ENCODE results near the gene SPRY2. TPM values are rescaled to one million over a fixed set of nuclear protein-coding genes. Genes with fewer than 3 reads are reported as not detected.
A peak's percentile ranks its signal among the peaks of the same experiment; 100 is the strongest.

The SPRY2 gene
- total and polyA plus RNA-seq, 2 experiments from 2014 or later = 48.2 to 69.4 TPM

GRCh38 chr13:80371840-80372509, 31.0 kb upstream of the SPRY2 start:
- H3K36me3 ChIP-seq (replicated peaks; ENCODE audit: insufficient read depth, low read depth) = no peaks in the 10 kb centered on the region
- TF ChIP-seq EZH2phosphoT487 (IDR thresholded peaks at IDR 0.05; ENCODE audit: low read depth, severe bottlenecking, unreplicated experiment) (no peak), EZH2 (IDR thresholded peaks at IDR 0.05; ENCODE audit: borderline replicate concordance) (no peak), CTCF (IDR thresholded peaks at IDR 0.05; ENCODE audit: poor library complexity) (no peak)
- no peaks in the 10 kb centered on the region for H3K27me3 ChIP-seq
- 89% methylated on average over 6 of the region's 6 CpGs for WGBS (ENCODE audit: low lambda C conversion rate, missing lambda C conversion rate)
- no peaks in the 10 kb centered on the region for H3K9me2 ChIP-seq (replicated peaks; ENCODE audit: insufficient read depth)
- H3K9me3 ChIP-seq (ENCODE audit: low read depth) = no peaks in the 10 kb centered on the region
- H3K27ac ChIP-seq = no peak overlapping the region
- no peak overlapping the region for H2AFZ ChIP-seq
- DNase-seq (ENCODE audit: low spot score) = no peak
- H4K20me1 ChIP-seq (ENCODE audit: insufficient read depth, poor library complexity, severe bottlenecking) = no peaks in the 10 kb centered on the region
- H3K4me1 ChIP-seq (ENCODE audit: insufficient read depth) = no peaks in the 10 kb centered on the region
- H3K4me3 ChIP-seq = no peak overlapping the region
- no peak overlapping the region for H3K4me2 ChIP-seq
- H3K79me2 ChIP-seq = no peaks in the 10 kb centered on the region

- TF ChIP-seq EZH2phosphoT487 (IDR thresholded peaks at IDR 0.05; ENCODE audit: low read depth, severe bottlenecking, unreplicated experiment) = no peak
- TF ChIP-seq CTCF (IDR thresholded peaks at IDR 0.05; ENCODE audit: poor library complexity) = no peak
- no peak for TF ChIP-seq EZH2 (IDR thresholded peaks at IDR 0.05; ENCODE audit: borderline replicate concordance)
- H3K4me3 ChIP-seq = no peak overlapping the region
- WGBS (ENCODE audit: low lambda C conversion rate, missing lambda C conversion rate) = 77% methylated on average over 3 of the region's 3 CpGs
Observed at GRCh38 chr13:80367473-80367872, 26.5 kb upstream of the SPRY2 start.

GRCh38 chr13:80363890-80364503, 23.1 kb upstream of the SPRY2 start:
- H3K9me3 ChIP-seq (ENCODE audit: low read depth) = no peaks in the 10 kb centered on the region
- no peak overlapping the region for H3K4me3 ChIP-seq
- no peak overlapping the region for H3K27ac ChIP-seq
- H3K36me3 ChIP-seq (replicated peaks; ENCODE audit: insufficient read depth, low read depth) = no peaks in the 10 kb centered on the region
- peak; percentile 47 for DNase-seq (ENCODE audit: low spot score)
- no peaks in the 10 kb centered on the region for H3K27me3 ChIP-seq
- H4K20me1 ChIP-seq (ENCODE audit: insufficient read depth, poor library complexity, severe bottlenecking) = no peaks in the 10 kb centered on the region
- peaks cover 27% of the 10 kb centered on the region for H3K4me1 ChIP-seq (ENCODE audit: insufficient read depth)
- TF ChIP-seq EZH2phosphoT487 (IDR thresholded peaks at IDR 0.05; ENCODE audit: low read depth, severe bottlenecking, unreplicated experiment) (no peak), EZH2 (IDR thresholded peaks at IDR 0.05; ENCODE audit: borderline replicate concordance) (no peak), CTCF (IDR thresholded peaks at IDR 0.05; ENCODE audit: poor library complexity) (peak; percentile 91)
- H3K79me2 ChIP-seq = no peaks in the 10 kb centered on the region
- peak overlapping the region; percentile 60 for H3K4me2 ChIP-seq
- H3K9me2 ChIP-seq (replicated peaks; ENCODE audit: insufficient read depth) = no peaks in the 10 kb centered on the region
- H2AFZ ChIP-seq = peak overlapping the region; percentile 5
- 6% methylated on average over 3 of the region's 3 CpGs for WGBS (ENCODE audit: low lambda C conversion rate, missing lambda C conversion rate)

More at GRCh38 chr13:80367473-80367872, 26.5 kb upstream of the SPRY2 start:
- H3K4me2 ChIP-seq = no peak overlapping the region
- H3K27ac ChIP-seq = no peak overlapping the region
- no peaks in the 10 kb centered on the region for H3K27me3 ChIP-seq
- H3K36me3 ChIP-seq (replicated peaks; ENCODE audit: insufficient read depth, low read depth) = no peaks in the 10 kb centered on the region
- no peaks in the 10 kb centered on the region for H3K9me3 ChIP-seq (ENCODE audit: low read depth)
- no peak overlapping the region for H2AFZ ChIP-seq
- no peaks in the 10 kb centered on the region for H4K20me1 ChIP-seq (ENCODE audit: insufficient read depth, poor library complexity, severe bottlenecking)
- peaks cover under 1% of the 10 kb centered on the region for H3K4me1 ChIP-seq (ENCODE audit: insufficient read depth)
- no peak for DNase-seq (ENCODE audit: low spot score)
- no peaks in the 10 kb centered on the region for H3K79me2 ChIP-seq
- H3K9me2 ChIP-seq (replicated peaks; ENCODE audit: insufficient read depth) = no peaks in the 10 kb centered on the region
